ENCODE data around the gene THSD1. TPM values are rescaled to one million over a fixed set of nuclear protein-coding genes. Genes with fewer than 3 reads are reported as not detected.
"Not testable (repeated sequence)": the region's sequence is repeated elsewhere in the genome, so short reads cannot be mapped to it uniquely, and the experiment has no call there.

The THSD1 gene
- total RNA-seq, 1 donor from 2014 or later, result 6.7 TPM

GRCh38 chr13:52411629-52412028 is 5.7 kb upstream of the THSD1 start:
- Mint-ChIP-seq H3K36me3 (ENCODE audit: low read depth) (peaks cover 4% of the 10 kb centered on the region), H3K9me3 (ENCODE audit: low read depth) (no peaks in the 10 kb centered on the region), H3K27ac (ENCODE audit: unreplicated experiment) (peak overlapping the region; percentile 70), H3K4me1 (ENCODE audit: low read depth) (peaks cover 39% of the 10 kb centered on the region), H3K4me3 (ENCODE audit: unreplicated experiment) (no peak overlapping the region), H3K27me3 (ENCODE audit: low read depth) (no peaks in the 10 kb centered on the region)
- no peak for TF ChIP-seq CTCF (IDR thresholded peaks at IDR 0.05)
- DNase-seq (ENCODE audit: low spot score), result no peak

GRCh38 chr13:52408071-52408658 is 2.2 kb upstream of the THSD1 start:
- H3K27me3 Mint-ChIP-seq (ENCODE audit: low read depth); H3K9me3 Mint-ChIP-seq (ENCODE audit: low read depth); H3K36me3 Mint-ChIP-seq (ENCODE audit: low read depth); H3K27ac Mint-ChIP-seq (ENCODE audit: unreplicated experiment); H3K4me3 Mint-ChIP-seq (ENCODE audit: unreplicated experiment); DNase-seq (ENCODE audit: low spot score): not testable (repeated sequence)
- peaks cover 38% of the 10 kb centered on the region for H3K4me1 Mint-ChIP-seq (ENCODE audit: low read depth)

GRCh38 chr13:52407436-52407835 is 1.5 kb upstream of the THSD1 start:
- not testable (repeated sequence) for H3K4me3 Mint-ChIP-seq (ENCODE audit: unreplicated experiment); H3K27me3 Mint-ChIP-seq (ENCODE audit: low read depth); H3K36me3 Mint-ChIP-seq (ENCODE audit: low read depth); H3K9me3 Mint-ChIP-seq (ENCODE audit: low read depth); DNase-seq (ENCODE audit: low spot score); H3K27ac Mint-ChIP-seq (ENCODE audit: unreplicated experiment)
- H3K4me1 Mint-ChIP-seq (ENCODE audit: low read depth), result peaks cover 38% of the 10 kb centered on the region

- peaks cover 29% of the 10 kb centered on the region for H3K4me1 Mint-ChIP-seq (ENCODE audit: low read depth)
- DNase-seq (ENCODE audit: low spot score), result no peak
- H3K9me3 Mint-ChIP-seq (ENCODE audit: low read depth), result no peaks in the 10 kb centered on the region
- H3K27ac Mint-ChIP-seq (ENCODE audit: unreplicated experiment), result peak overlapping the region; percentile 57
- peak overlapping the region; percentile 68 for H3K4me3 Mint-ChIP-seq (ENCODE audit: unreplicated experiment)
- peaks cover 1% of the 10 kb centered on the region for H3K36me3 Mint-ChIP-seq (ENCODE audit: low read depth)
- no peak for TF ChIP-seq CTCF (IDR thresholded peaks at IDR 0.05)
- no peaks in the 10 kb centered on the region for H3K27me3 Mint-ChIP-seq (ENCODE audit: low read depth)
These were observed 657 bp upstream of the THSD1 start for GRCh38 chr13:52406629-52407028.

- Mint-ChIP-seq H3K4me1 (ENCODE audit: low read depth) (peaks cover 26% of the 10 kb centered on the region), H3K27me3 (ENCODE audit: low read depth) (no peaks in the 10 kb centered on the region), H3K36me3 (ENCODE audit: low read depth) (peaks cover 1% of the 10 kb centered on the region), H3K27ac (ENCODE audit: unreplicated experiment) (peak overlapping the region; percentile 17), H3K4me3 (ENCODE audit: unreplicated experiment) (peak overlapping the region; percentile 78), H3K9me3 (ENCODE audit: low read depth) (no peaks in the 10 kb centered on the region)
- no peak for DNase-seq (ENCODE audit: low spot score)
- no peak for TF ChIP-seq CTCF (IDR thresholded peaks at IDR 0.05)
These were observed 604 bp downstream of the THSD1 start for GRCh38 chr13:52405369-52405766.

- Mint-ChIP-seq H3K27ac (ENCODE audit: unreplicated experiment) (no peak overlapping the region), H3K4me3 (ENCODE audit: unreplicated experiment) (no peak overlapping the region), H3K36me3 (ENCODE audit: low read depth) (peaks cover 10% of the 10 kb centered on the region), H3K4me1 (ENCODE audit: low read depth) (peaks cover 7% of the 10 kb centered on the region), H3K9me3 (ENCODE audit: low read depth) (no peaks in the 10 kb centered on the region), H3K27me3 (ENCODE audit: low read depth) (no peaks in the 10 kb centered on the region)
- no peak for DNase-seq (ENCODE audit: low spot score)
- TF ChIP-seq CTCF (IDR thresholded peaks at IDR 0.05), result peak; percentile 45
These were observed 6.3 kb downstream of the THSD1 start for GRCh38 chr13:52399708-52400107.

All from chondrocyte (in vitro differentiated cells).